D341Med (cell line): ENCODE results near the gene TUBA1C.
"Not testable (repeated sequence)": the region's sequence is repeated elsewhere in the genome, so short reads cannot be mapped to it uniquely, and the experiment has no call there.

Source experiments
- DNase-seq: peaks from one replicate; pipeline ENCODE4 v3.0.0; 2012; ENCODE audit warnings: low spot score

TUBA1C gene

DNA sequence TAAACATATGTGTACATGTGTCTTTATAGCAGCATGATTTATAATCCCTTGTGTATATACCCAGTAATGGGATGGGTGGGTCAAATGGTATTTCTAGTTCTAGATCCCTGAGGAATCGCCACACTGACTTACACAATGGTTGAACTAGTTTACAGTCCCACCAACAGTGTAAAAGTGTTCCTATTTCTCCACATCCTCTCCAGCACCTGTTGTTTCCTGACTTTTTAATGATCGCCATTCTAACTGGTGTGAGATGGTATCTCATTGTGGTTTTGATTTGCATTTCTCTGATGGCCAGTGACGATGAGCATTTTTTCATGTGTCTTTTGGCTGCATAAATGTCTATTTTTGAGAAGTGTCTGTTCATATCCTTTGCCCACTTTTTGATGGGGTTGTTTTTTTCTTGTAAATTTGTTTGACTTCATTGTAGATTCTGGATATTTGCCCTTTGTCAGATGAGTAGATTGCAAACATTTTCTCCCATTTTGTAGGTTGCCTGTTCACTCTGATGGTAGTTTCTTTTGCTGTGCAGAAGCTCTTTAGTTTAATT lies 45.6 kb downstream of the TUBA1C start:
- DNase-seq: not testable (repeated sequence)

DNA sequence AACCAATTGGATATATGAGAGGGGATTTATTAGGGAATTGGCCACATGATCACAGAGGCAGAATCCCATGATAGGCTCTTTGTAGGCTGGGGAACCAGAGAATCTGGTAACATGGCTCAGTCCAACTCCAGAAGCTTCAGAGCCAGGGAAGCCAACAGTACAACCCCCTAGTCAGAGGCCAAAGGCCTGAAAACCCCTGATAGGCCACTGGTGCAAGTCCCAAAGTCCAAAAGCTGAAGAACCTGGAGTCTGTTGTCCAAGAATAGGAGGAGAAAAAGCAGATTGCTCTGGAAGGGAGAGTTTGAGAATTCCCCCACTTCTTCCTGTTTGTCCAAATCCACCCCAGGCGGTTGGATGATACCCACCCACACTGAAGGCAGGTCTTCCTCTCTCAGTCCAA lies 49.9 kb downstream of the TUBA1C start:
- no peak for DNase-seq

DNA sequence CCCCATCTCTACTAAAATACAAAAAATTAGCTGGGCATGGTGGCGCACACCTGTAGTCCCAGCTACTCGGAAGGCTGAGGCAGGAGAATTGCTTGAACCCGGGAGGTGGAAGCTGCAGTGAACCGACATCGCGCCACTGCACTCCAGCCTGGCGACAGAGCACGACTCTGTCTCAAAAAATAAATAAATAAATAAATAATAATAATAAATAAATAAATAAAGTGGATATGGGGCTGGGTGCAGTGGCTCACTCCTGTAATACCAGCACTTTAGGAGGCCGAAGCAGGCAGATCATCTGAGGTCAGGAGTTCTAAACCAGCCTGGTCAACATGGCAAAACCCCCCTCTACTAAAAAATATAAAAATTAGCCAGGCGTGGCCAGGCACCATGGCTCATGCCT lies 52.2 kb downstream of the TUBA1C start:
- DNase-seq: not testable (repeated sequence)

DNA sequence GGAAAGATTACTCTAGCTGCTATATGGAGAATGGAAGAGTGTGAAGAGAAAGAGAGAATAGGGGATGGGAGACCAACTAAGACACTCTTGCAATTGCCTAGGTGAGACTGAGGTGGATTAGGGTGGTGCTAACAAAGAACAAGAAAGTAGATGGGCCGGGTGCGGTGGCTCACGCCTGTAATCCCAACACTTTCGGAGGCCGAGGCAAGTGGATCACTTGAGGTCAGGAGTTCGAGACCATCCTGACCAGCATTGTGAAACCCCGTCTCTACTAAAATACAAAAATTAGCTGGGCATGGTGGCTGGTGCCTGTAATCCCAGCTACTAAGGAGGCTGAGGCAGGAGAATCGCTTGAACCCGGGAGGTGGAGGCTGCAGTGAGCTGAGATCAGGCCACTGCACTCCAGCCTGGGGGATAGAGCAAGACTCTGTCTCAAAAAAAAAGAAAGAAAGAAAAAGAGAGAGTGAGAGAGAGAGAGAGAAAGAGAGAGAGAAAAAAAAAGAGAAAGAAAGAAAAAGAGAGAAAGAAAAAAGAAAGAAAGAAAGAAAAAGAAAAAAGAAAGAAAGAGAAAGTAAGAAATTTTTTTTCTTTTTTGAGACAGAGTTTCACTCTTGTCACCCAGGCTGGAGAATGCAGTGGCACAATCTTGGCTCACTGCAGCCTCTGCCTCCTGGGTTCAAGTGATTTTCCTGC lies 55.7 kb downstream of the TUBA1C start:
- DNase-seq: not testable (repeated sequence)

DNA sequence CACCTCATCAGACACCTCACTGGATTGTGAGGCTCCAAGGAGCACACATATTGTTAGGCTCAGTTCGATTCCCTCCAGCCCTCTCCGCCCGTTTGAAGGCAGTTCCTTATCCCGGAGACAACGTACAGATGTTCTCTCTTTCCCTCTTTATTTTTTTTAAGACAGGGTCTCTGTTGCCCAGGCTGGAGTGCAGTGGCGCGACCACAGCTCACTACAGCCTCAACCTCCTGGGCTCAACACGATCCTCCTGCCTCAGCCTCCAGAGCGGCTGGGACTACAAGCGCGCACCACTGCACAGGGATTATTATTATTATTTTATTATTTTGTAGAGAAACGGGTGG lies 57.5 kb downstream of the TUBA1C start:
- no peak for DNase-seq

DNA sequence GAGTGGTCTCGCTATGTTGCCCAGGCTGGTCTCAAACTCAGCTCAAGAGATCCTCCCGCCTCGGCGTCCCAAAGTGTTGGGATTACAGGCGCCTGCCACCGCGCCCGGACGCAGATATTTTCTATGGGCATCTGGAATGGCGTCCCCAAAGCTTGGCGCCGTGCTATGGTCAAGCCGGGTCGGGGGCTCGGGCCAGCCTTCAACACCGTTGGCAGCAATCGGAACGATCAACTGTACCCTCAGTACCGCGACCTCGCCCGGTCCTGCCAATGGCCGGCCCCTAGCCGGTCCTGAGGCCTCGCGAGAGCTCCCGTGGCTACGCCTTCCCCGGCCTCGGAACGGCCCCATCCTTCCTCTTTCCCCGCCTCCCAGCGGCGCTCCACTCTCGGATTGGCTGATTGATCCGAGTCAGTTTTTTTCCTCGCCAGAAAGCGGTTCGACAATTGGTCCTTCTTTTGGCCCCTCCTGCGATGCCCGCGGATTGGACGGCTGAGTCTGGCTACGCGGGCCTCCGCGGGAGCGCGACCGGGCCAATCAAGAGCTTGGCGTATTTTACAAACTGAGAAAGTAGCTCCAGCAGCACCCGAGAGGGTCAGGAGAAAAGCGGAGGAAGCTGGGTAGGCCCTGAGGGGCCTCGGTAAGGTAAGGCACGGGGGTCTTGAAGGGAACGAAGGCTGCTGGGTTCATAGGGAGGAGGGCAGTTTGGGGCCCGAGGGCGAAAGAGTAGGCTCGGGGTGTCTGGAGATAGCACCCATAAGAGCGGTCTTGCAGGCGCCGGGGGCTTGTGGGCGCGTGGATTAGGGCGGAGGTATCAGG lies 58.0 kb downstream of the TUBA1C start, which contains the start of gene TROAP:
TROAP (plus strand) TSS at position 548 of the 816 bp plus-strand sequence. CDS start 354 bp downstream, outside the sequence.
- peak; percentile 99 for DNase-seq

DNA sequence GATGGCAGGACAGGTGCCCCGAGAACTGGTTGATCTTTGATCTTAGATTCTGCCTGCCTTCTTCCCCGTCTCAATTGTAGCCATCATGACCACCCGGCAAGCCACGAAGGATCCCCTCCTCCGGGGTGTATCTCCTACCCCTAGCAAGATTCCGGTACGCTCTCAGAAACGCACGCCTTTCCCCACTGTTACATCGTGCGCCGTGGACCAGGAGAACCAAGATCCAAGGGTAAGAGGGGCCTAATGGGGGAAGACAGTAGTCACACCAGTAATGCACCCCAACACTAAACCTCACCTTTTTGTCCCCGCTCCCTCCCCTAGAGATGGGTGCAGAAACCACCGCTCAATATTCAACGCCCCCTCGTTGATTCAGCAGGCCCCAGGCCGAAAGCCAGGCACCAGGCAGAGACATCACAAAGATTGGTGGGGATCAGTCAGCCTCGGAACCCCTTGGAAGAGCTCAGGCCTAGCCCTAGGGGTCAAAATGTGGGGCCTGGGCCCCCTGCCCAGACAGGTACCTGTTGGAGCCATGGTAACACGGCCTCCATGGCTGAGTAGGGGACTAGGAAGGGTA lies 58.7 kb downstream of the TUBA1C start:
- peak; percentile 34 for DNase-seq
